ENCODE data around the gene PPP2R5D.
A peak's percentile ranks its signal among the peaks of the same experiment; 100 is the strongest.

Gene PPP2R5D

GRCh38 chr6:43055966-43056365, 71.6 kb downstream of the PPP2R5D start:
- no peak for DNase-seq (ENCODE audit: low read depth in 2 of 2)

- no peak for DNase-seq (ENCODE audit: low read depth in 2 of 2)
Observed at GRCh38 chr6:43058531-43058930, 74.2 kb downstream of the PPP2R5D start.

GRCh38 chr6:43059168-43060033, 75.0 kb downstream of the PPP2R5D start, which contains the start of the genes KLC4 and MRPL2:
Gene KLC4, plus strand, starts transcription at chr6:43059631. Its CDS starts 1,705 bp downstream, at chr6:43061336.
Gene MRPL2, minus strand, starts transcription at chr6:43059434. Its CDS starts 53 bp downstream, at chr6:43059381.
- DNase-seq (ENCODE audit: low read depth in 2 of 2) = peak; percentile 96 to 98

- DNase-seq (ENCODE audit: low read depth in 2 of 2) = no peak
Observed at GRCh38 chr6:43060034-43060754, 75.8 kb downstream of the PPP2R5D start.

GRCh38 chr6:43060755-43061633, 76.6 kb downstream of the PPP2R5D start:
- DNase-seq (ENCODE audit: low read depth in 2 of 2) = no peak

- DNase-seq (ENCODE audit: low read depth in 2 of 2) = no peak
Observed at GRCh38 chr6:43061861-43062260, 77.5 kb downstream of the PPP2R5D start.

Measured in stimulated activated CD8-positive, alpha-beta memory T cell treated with anti-CD3 and anti-CD28 coated beads, Interleukin-7, amount 100 ng/mL, for 4 hours (primary cell).